Measurements from ENCODE around the gene OR10G2. TPM values are rescaled to one million over a fixed set of nuclear protein-coding genes. Genes with fewer than 3 reads are reported as not detected.

OR10G2 gene
- not detected for total RNA-seq
- not detected for polyA plus RNA-seq
- long read RNA-seq, donor 1: 0 reads
- long read RNA-seq, donor 2: 0 reads

- no peaks in the 10 kb centered on the region for H3K9me3 ChIP-seq (ENCODE audit: control insufficient read depth, low read length)
- H3K4me3 ChIP-seq (ENCODE audit: low read length in 2 of 2): no peak within 1 kb of the TSS
- DNase-seq (no peak), ATAC-seq (ENCODE audit: low FRiP score) (no peak)
- H3K27ac ChIP-seq (ENCODE audit: low read depth in 1 of 2, low read length in 2 of 2): no peak within 1 kb of the TSS
- no peaks in the 10 kb centered on the region for H3K4me1 ChIP-seq (ENCODE audit: control insufficient read depth in 1 of 2, insufficient read depth in 2 of 2, low read length in 2 of 2)
- intact Hi-C loops (cut with DNase I): no loop called here
- 74 to 76% methylated on average over 4 of the region's 4 CpGs for WGBS, 2 donors
- H3K27me3 ChIP-seq (ENCODE audit: control insufficient read depth in 1 of 2, insufficient read depth in 2 of 2, low read length in 1 of 2): no peaks in the 10 kb centered on the region
- H3K36me3 ChIP-seq (ENCODE audit: control insufficient read depth in 1 of 2, insufficient read depth in 2 of 2, low read length in 1 of 2): no peaks in the 10 kb centered on the region
These were observed at the start of gene OR10G2 for GRCh38 chr14:21634840-21635239. Gene OR10G2, minus strand, starts transcription at chr14:21634940. Its CDS starts 98 bp downstream, at chr14:21634842.

DNA sequence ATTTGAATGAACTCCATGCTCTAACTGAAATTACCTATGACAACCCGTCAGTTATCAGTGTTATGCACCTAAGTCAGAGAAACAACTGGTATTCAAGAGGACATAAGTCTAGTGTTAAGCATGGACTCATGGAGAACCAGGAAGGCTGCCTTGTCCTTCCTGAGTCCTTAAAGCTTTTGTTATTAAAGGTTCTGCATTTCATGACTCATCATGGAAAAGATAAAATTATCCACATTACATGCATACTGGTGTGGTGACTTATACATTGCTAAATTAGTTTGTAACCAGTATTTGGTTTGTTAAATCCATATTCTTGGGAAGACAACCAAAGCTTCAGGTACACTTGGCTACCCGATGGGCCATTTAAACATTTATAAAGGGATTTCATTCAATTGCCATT, 45.3 kb upstream of the OR10G2 start:
- no peaks in the 10 kb centered on the region for H3K27me3 ChIP-seq (ENCODE audit: control insufficient read depth in 1 of 2, insufficient read depth in 2 of 2, low read length in 1 of 2)
- WGBS, 2 donors: 76 to 83% methylated on average over 2 of the region's 2 CpGs
- H3K4me1 ChIP-seq (ENCODE audit: control insufficient read depth in 1 of 2, insufficient read depth in 2 of 2, low read length in 2 of 2): no peaks in the 10 kb centered on the region
- H3K4me3 ChIP-seq (ENCODE audit: low read length in 2 of 2): no peak overlapping the region
- DNase-seq (no peak), ATAC-seq (ENCODE audit: low FRiP score) (no peak)
- H3K27ac ChIP-seq (ENCODE audit: low read depth in 1 of 2, low read length in 2 of 2): no peak overlapping the region
- H3K36me3 ChIP-seq (ENCODE audit: control insufficient read depth in 1 of 2, insufficient read depth in 2 of 2, low read length in 1 of 2): no peaks in the 10 kb centered on the region
- intact Hi-C loops (cut with DNase I): no loop called here
- H3K9me3 ChIP-seq (ENCODE audit: control insufficient read depth, low read length): no peaks in the 10 kb centered on the region

DNA sequence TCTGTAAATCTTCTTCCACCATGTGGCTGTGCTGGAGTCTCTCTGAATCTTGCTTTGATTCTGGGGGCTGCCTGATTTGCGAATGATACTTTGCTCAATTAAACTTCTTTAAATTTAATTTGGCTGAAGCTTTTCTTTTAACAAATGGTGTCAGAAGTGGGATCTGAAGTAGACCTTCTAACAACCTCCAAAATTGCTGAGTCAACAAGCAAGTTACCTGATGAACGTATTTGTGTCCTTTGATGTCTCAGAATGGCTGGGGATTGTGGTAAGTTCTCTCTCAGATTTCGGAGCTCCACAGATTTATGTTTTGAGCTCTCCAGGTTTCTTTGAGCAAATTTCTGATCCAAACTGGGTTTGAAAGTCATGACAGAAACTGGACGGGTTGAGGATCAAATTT, 40.8 kb upstream of the OR10G2 start:
- no peak overlapping the region for H3K27ac ChIP-seq (ENCODE audit: low read depth in 1 of 2, low read length in 2 of 2)
- WGBS, 2 donors: 75 to 77% methylated on average over 4 of the region's 4 CpGs
- H3K27me3 ChIP-seq (ENCODE audit: control insufficient read depth in 1 of 2, insufficient read depth in 2 of 2, low read length in 1 of 2): no peaks in the 10 kb centered on the region
- no peaks in the 10 kb centered on the region for H3K36me3 ChIP-seq (ENCODE audit: control insufficient read depth in 1 of 2, insufficient read depth in 2 of 2, low read length in 1 of 2)
- H3K4me3 ChIP-seq (ENCODE audit: low read length in 2 of 2): no peak overlapping the region
- DNase-seq (no peak), ATAC-seq (ENCODE audit: low FRiP score) (no peak)
- no peaks in the 10 kb centered on the region for H3K9me3 ChIP-seq (ENCODE audit: control insufficient read depth, low read length)
- intact Hi-C loops (cut with DNase I): no loop called here
- no peaks in the 10 kb centered on the region for H3K4me1 ChIP-seq (ENCODE audit: control insufficient read depth in 1 of 2, insufficient read depth in 2 of 2, low read length in 2 of 2)

GRCh38 chr14:21673718-21674117, 39.0 kb upstream of the OR10G2 start, which contains the start of gene OR4E1:
Gene OR4E1, minus strand, starts transcription at chr14:21673818. Its CDS starts 2,883 bp downstream, at chr14:21670935.
- no peaks in the 10 kb centered on the region for H3K27me3 ChIP-seq (ENCODE audit: control insufficient read depth in 1 of 2, insufficient read depth in 2 of 2, low read length in 1 of 2)
- H3K27ac ChIP-seq (ENCODE audit: low read depth in 1 of 2, low read length in 2 of 2): no peak within 1 kb of the TSS
- WGBS, 2 donors: 87 to 93% methylated on average over 1 of the region's 1 CpG
- H3K4me3 ChIP-seq (ENCODE audit: low read length in 2 of 2): no peak within 1 kb of the TSS
- DNase-seq: no peak
- no peaks in the 10 kb centered on the region for H3K4me1 ChIP-seq (ENCODE audit: control insufficient read depth in 1 of 2, insufficient read depth in 2 of 2, low read length in 2 of 2)
- no peaks in the 10 kb centered on the region for H3K9me3 ChIP-seq (ENCODE audit: control insufficient read depth, low read length)
- ATAC-seq (ENCODE audit: low FRiP score): no peak
- no peaks in the 10 kb centered on the region for H3K36me3 ChIP-seq (ENCODE audit: control insufficient read depth in 1 of 2, insufficient read depth in 2 of 2, low read length in 1 of 2)
- intact Hi-C loops (cut with DNase I): no loop called here

DNA sequence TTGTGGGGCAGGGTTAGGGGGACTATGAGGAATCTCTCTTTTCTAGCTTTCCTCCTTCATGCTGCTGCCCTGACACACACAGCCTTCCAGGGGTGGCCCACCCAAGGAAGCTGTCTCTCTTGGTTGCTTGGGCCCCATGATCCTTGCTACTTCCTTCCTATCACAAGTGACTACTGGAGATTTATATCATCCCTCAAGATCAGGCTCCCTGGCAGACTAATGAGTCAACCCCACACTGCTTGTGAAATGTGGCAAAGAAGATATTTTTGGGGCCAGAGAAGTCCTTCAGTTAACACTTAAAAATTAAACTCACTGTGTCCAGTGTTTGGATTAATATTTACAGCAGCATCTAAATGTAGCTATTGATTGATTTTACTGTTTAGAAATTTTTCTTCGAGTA, 37.4 kb upstream of the OR10G2 start:
- intact Hi-C loops (cut with DNase I): no loop called here
- 87 to 88% methylated on average over 1 of the region's 1 CpG for WGBS, 2 donors
- no peaks in the 10 kb centered on the region for H3K4me1 ChIP-seq (ENCODE audit: control insufficient read depth in 1 of 2, insufficient read depth in 2 of 2, low read length in 2 of 2)
- no peaks in the 10 kb centered on the region for H3K9me3 ChIP-seq (ENCODE audit: control insufficient read depth, low read length)
- DNase-seq (no peak), ATAC-seq (ENCODE audit: low FRiP score) (no peak)
- no peaks in the 10 kb centered on the region for H3K36me3 ChIP-seq (ENCODE audit: control insufficient read depth in 1 of 2, insufficient read depth in 2 of 2, low read length in 1 of 2)
- H3K27ac ChIP-seq (ENCODE audit: low read depth in 1 of 2, low read length in 2 of 2): no peak overlapping the region
- no peaks in the 10 kb centered on the region for H3K27me3 ChIP-seq (ENCODE audit: control insufficient read depth in 1 of 2, insufficient read depth in 2 of 2, low read length in 1 of 2)
- no peak overlapping the region for H3K4me3 ChIP-seq (ENCODE audit: low read length in 2 of 2)

DNA sequence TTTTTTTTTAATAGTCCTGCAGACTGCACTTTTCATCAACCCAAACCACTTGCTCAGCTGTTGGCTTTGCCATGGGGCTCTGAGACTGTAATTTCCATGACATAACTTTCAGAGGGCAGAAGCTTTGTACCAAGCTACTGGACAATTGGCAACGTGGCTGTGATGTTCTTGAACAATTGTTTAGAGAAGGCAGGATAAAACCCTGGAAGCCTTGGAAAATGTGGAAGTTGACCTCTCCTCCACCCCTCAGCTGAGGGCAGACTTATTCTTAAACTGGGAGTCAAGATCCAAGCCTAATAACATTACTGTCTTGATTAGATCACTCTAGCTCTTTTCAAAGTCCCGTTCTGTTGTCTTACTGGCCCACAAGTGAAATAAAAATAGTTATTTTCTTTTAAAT, 36.6 kb upstream of the OR10G2 start:
- Histone ChIP-seq H3K27ac (ENCODE audit: low read depth in 1 of 2, low read length in 2 of 2) (no peak overlapping the region), H3K9me3 (ENCODE audit: control insufficient read depth, low read length) (no peaks in the 10 kb centered on the region), H3K4me1 (ENCODE audit: control insufficient read depth in 1 of 2, insufficient read depth in 2 of 2, low read length in 2 of 2) (no peaks in the 10 kb centered on the region), H3K36me3 (ENCODE audit: control insufficient read depth in 1 of 2, insufficient read depth in 2 of 2, low read length in 1 of 2) (no peaks in the 10 kb centered on the region), H3K27me3 (ENCODE audit: control insufficient read depth in 1 of 2, insufficient read depth in 2 of 2, low read length in 1 of 2) (no peaks in the 10 kb centered on the region), H3K4me3 (ENCODE audit: low read length in 2 of 2) (no peak overlapping the region)
- WGBS, 2 donors: 38 to 45% methylated on average over 2 of the region's 2 CpGs
- no peak for DNase-seq
- ATAC-seq (ENCODE audit: low FRiP score): no peak
- intact Hi-C loops (cut with DNase I): no loop called here

DNA sequence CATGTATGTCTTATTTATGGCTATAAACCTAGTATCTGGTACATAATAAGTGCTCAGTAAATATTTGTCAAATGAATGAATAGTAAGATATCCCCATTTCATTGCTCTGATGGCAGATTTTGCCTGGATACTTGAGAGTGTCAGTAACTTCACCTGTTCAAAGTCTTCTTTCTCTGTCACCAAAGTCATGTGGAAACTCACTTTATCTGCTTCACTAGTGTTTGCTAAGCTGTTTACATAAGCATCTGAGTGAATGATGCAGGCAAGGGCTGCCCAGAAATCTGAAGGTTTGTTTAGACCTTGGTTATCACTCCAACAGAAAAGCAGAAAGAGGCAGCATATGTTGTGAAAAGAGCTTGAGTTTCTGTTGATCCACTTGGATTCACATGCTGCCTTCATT, 34.5 kb upstream of the OR10G2 start:
- Histone ChIP-seq H3K27ac (ENCODE audit: low read depth in 1 of 2, low read length in 2 of 2) (no peak overlapping the region), H3K36me3 (ENCODE audit: control insufficient read depth in 1 of 2, insufficient read depth in 2 of 2, low read length in 1 of 2) (no peaks in the 10 kb centered on the region), H3K27me3 (ENCODE audit: control insufficient read depth in 1 of 2, insufficient read depth in 2 of 2, low read length in 1 of 2) (no peaks in the 10 kb centered on the region), H3K9me3 (ENCODE audit: control insufficient read depth, low read length) (no peaks in the 10 kb centered on the region), H3K4me3 (ENCODE audit: low read length in 2 of 2) (no peak overlapping the region), H3K4me1 (ENCODE audit: control insufficient read depth in 1 of 2, insufficient read depth in 2 of 2, low read length in 2 of 2) (no peaks in the 10 kb centered on the region)
- intact Hi-C loops (cut with DNase I): no loop called here
- ATAC-seq (ENCODE audit: low FRiP score) (no peak), DNase-seq (no peak)

GRCh38 chr14:21668377-21668776, 33.6 kb upstream of the OR10G2 start:
- Histone ChIP-seq H3K9me3 (ENCODE audit: control insufficient read depth, low read length) (peaks cover 1% of the 10 kb centered on the region), H3K4me1 (ENCODE audit: control insufficient read depth in 1 of 2, insufficient read depth in 2 of 2, low read length in 2 of 2) (no peaks in the 10 kb centered on the region), H3K27ac (ENCODE audit: low read depth in 1 of 2, low read length in 2 of 2) (no peak overlapping the region), H3K27me3 (ENCODE audit: control insufficient read depth in 1 of 2, insufficient read depth in 2 of 2, low read length in 1 of 2) (no peaks in the 10 kb centered on the region), H3K4me3 (ENCODE audit: low read length in 2 of 2) (no peak overlapping the region), H3K36me3 (ENCODE audit: control insufficient read depth in 1 of 2, insufficient read depth in 2 of 2, low read length in 1 of 2) (no peaks in the 10 kb centered on the region)
- intact Hi-C loops (cut with DNase I): no loop called here
- 68 to 76% methylated on average over 3 of the region's 3 CpGs for WGBS, 2 donors
- ATAC-seq (ENCODE audit: low FRiP score) (no peak), DNase-seq (no peak)

GRCh38 chr14:21656980-21657379, 22.2 kb upstream of the OR10G2 start:
- ATAC-seq (ENCODE audit: low FRiP score) (no peak), DNase-seq (no peak)
- intact Hi-C loops (cut with DNase I): no loop called here
- Histone ChIP-seq H3K27me3 (ENCODE audit: control insufficient read depth in 1 of 2, insufficient read depth in 2 of 2, low read length in 1 of 2) (no peaks in the 10 kb centered on the region), H3K27ac (ENCODE audit: low read depth in 1 of 2, low read length in 2 of 2) (no peak overlapping the region), H3K36me3 (ENCODE audit: control insufficient read depth in 1 of 2, insufficient read depth in 2 of 2, low read length in 1 of 2) (no peaks in the 10 kb centered on the region), H3K4me3 (ENCODE audit: low read length in 2 of 2) (no peak overlapping the region), H3K4me1 (ENCODE audit: control insufficient read depth in 1 of 2, insufficient read depth in 2 of 2, low read length in 2 of 2) (no peaks in the 10 kb centered on the region), H3K9me3 (ENCODE audit: control insufficient read depth, low read length) (no peaks in the 10 kb centered on the region)
- WGBS, 2 donors: 38 to 92% methylated on average over 1 of the region's 1 CpG

All from aorta (tissue), 5 donors.